NCI-H510A treated with DMSO at 0.1 percent for 48 hours (cell line): ENCODE measurements around the gene OR4F6.
"Not testable (repeated sequence)": the region's sequence is repeated elsewhere in the genome, so short reads cannot be mapped to it uniquely, and the experiment has no call there.

Experiments used
- DNase-seq: peaks from one replicate; lab custom pipeline; 2025; lab: John Stamatoyannopoulos, UW

The OR4F6 gene, protein sequence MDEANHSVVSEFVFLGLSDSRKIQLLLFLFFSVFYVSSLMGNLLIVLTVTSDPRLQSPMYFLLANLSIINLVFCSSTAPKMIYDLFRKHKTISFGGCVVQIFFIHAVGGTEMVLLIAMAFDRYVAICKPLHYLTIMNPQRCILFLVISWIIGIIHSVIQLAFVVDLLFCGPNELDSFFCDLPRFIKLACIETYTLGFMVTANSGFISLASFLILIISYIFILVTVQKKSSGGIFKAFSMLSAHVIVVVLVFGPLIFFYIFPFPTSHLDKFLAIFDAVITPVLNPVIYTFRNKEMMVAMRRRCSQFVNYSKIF

DNA sequence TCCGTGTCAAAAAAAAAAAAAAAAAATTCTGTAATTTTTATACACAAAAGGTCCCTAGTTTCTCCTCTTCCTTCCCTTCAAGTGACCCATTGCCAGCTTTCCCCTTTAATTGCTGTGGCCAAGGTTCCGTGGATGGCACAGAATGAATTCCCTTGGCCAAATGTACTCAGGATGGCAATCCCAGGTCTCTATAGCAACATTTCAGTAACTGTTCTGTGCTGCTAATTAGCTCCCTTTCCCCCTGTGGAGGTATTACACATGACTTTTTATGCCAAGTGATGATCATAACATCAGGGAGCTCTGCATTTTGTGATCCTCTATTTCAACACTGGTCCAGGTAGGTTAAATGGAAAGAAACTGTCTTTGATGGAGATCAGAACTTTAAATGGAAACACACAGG is at the start of gene OR4F6:
OR4F6 (plus strand) TSS at position 301 of the 400 bp plus-strand sequence. CDS start 2,211 bp downstream, outside the sequence.
- DNase-seq, result no peak

GRCh38 chr15:101764669-101765339 is 38.5 kb upstream of the OR4F6 start:
- DNase-seq, result not testable (repeated sequence)

DNA sequence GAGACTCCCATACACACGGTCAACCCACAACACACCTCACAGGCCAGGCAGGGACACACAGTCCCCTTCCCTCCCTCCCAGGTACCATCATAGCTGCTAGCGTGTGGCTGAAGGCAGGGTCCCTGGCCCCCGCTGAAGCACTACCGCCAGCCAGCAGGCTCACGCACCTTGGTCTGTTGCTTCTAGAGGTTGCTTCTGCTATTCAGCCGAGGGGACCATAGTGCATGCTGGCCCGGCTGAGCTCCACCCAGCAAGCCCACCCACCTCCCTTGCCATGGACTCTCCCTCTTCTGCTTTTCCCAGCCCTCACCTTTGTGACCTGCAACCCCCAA is 38.0 kb upstream of the OR4F6 start:
- DNase-seq, result not testable (repeated sequence)

- no peak for DNase-seq
Observed at GRCh38 chr15:101765772-101766456, 37.4 kb upstream of the OR4F6 start.

DNA sequence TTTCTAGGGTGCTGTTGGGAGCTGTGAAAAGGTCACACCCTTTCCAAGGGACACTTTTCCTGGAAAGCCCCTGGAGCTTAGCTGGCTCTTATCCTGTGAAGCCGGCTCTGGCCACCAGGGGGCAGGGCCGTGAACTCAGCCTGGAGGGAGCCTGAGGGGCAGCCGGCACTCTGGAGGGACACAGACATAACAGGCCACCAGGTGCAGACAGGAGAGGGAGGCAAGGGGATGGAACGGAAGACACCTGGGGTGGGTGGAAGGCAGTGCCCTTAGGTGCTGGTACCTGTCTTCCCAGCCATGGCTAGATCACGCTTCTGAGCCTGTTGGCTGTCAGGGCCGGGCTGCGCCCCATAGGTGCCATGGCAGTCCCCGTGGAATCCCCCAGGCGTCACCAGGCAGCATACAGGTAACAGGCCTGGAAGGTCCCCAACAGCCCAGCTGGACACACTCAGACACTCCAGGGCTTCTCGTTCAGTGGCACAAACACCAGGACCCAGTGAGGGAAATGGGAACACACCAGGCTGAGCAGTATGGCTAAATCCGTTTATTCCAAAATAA is 36.1 kb upstream of the OR4F6 start:
- DNase-seq, result not testable (repeated sequence)

DNA sequence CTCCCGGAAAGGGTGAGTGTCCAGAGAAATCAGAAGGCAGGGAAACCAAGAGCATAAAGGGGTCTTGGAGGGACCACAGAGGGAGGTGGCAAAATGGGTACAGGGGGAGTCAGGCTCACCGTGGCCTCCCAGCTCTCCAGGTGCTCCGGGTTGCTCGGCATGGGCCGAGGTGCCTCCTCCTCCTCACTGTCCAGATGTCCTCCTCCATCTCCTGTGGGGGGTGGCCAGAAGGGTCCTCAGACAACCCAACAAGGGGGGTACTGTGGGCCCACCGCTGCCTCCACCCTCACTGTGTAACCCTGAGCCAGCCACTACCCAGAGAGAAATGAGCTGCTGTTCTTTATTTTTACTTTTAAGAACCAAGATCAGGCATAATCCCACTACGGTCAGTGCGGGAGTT is 30.4 kb upstream of the OR4F6 start:
- DNase-seq, result no peak

DNA sequence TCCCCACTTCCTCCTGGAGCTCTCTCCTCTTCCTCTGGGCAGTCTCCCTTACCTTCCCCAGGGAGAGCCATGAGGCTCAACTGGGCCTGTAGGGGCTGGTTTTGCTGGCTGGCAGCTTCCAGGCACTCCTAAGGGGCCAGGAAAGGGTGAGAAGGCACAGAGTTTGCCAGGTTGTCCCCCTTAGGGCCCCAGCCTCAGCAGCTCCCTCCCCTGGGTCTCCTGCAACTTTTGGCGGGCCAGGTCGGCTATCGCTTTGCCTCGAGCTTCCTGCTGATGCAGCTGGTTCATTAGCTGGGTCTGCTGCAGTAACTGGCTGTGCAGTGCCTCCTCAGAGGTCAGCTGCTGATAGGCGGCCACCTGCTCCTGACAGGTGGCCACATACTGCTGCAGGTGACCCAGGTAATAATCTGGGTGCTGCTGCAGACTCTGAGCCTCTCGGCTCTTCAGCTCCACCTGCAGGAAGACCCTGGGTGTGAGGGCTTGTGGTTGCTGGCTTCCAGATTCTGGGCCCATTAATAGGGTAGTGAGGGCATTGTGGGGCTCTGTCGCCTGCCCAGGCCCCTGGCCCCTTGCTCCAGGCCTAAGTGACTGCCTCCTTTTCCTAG is 29.7 kb upstream of the OR4F6 start:
- DNase-seq, result no peak

DNA sequence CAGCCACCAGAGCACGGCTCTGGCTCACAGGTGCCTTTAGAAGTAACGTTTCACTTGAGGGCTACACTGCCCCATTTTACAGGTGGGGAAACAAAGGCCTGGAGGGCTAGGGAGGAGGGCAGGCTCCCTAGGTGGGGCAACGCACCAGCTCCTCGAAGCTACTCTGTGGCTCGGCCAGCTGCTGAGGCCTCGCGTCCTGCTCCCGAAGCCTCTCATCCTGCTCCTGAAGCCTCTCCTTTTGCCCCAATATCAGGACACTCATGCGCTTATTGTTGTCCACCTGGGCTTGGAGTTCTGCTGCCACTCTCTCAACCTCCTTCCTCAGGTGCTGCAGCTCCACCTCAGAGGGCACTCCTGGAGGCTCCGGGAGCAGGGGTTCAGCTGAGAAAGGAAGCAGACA is 28.2 kb upstream of the OR4F6 start:
- DNase-seq, result no peak

DNA sequence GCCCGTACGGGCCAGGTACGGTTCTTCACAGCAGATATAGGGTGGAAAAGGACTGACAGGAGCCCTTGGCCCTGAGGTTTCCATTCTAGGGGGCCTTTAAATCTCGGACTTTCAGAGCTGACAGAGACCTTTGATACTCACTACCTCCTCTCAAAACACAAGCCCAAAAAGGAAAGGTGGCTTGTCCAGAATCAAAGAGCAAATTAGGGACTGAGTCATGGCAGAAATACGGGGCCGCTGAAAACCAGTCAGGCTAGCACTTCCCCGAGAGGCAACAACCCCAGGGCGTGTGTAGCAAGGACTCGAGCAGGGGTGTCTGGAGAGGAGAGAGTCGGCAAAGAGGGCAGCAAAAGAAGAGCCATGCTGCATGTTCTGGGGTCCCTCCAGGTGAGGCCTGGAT is 24.7 kb upstream of the OR4F6 start:
- not testable (repeated sequence) for DNase-seq

- DNase-seq, result not testable (repeated sequence)
Observed at GRCh38 chr15:101780225-101780624, 23.1 kb upstream of the OR4F6 start.

- DNase-seq, result no peak
Observed at GRCh38 chr15:101781928-101782327, 21.4 kb upstream of the OR4F6 start.

GRCh38 chr15:101784644-101785043 is 18.7 kb upstream of the OR4F6 start:
- DNase-seq, result no peak

DNA sequence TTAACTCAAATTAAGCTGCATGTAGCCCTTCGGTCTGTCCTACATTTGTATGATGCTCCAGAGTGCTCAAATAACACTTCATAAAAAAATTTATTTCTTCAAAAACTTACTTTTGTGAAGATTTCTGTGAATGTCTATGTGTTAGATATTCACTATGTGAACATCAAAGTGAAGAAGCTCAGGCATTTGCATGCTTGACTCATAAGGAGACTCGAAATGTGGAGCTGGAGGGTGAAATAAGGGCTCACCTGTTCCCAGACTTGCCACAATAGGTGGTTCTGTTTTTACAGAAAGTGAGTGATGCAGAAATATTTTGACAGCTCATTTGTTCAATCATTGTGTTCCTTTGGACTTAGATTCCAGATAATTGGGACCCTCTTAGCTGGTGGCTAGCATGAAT is 16.9 kb upstream of the OR4F6 start:
- not testable (repeated sequence) for DNase-seq

- not testable (repeated sequence) for DNase-seq
Observed at GRCh38 chr15:101788001-101788400, 15.3 kb upstream of the OR4F6 start.

DNA sequence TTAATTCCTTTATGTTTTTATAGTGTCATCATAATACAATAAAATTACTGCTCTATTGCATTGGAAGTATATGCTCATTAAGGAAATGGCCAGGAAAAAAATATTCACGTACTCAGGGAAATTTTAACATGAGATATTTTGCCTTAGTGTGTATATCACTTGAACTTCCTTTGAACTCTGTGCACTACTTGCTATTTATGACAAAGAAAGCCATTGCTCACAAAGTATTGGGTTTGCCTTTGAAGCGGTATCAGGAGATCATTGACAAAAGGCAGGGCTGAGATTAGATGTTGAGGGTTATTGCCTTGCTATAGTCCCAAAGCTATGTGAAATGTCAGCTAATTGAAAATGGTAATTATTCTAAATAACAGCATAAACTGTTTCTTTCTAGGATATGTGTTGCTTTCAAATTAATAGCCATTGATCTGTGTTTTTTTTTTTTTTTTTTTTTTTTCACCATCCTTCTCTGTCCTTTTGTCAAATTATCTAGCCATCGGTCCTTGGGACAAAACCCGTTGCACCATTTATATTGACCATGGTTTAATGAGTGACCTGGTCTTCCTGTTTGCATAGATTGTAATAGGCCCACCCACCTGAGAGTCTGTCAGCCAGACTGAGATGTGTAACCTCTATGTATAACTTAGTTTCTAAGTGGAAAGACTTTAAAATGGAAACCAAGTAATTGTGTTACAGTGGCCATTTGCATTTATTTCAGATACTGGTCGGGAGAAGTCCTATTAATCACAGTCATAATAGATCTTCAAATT is 14.6 kb upstream of the OR4F6 start:
- DNase-seq, result not testable (repeated sequence)

DNA sequence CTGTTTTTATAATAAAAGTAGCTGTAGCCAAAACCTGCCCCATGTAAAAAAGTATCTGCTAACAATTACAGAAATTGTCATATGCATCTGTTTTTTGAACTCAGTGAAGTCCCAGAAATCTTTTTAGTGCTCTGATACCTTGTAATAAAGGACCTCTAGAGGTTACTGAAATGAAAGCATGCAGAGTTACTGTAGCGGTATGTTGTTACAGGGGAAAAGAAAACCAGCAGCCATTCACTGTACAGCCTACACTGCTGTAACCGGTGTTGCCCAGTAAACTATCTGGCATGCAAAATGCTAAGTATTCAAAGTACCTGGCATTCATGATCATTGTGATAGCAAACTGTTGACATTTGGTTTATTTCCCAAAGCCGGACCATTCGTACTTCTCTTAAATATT is 12.6 kb upstream of the OR4F6 start:
- not testable (repeated sequence) for DNase-seq

DNA sequence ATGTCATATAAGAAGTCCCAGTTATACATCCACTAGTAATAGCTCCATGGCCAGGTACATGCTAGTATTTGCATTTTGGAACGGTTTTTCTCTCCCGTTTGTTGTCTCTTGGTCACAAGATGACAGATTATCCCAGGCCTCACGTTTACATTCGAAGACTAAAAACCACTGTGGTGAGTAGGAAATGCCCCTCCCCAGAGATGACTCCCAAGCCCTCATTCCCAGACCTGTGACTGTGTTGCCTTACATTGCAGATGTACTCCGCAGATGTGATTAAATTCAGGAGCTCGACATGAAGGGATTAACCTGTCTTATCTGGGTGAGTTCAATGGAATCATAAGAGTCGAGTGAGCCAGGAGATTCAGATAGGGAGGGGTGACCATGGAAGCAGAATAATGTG is 9.3 kb upstream of the OR4F6 start:
- not testable (repeated sequence) for DNase-seq

- DNase-seq, result no peak
Observed at GRCh38 chr15:101795455-101795854, 7.9 kb upstream of the OR4F6 start.

GRCh38 chr15:101799665-101800064 is 3.6 kb upstream of the OR4F6 start:
- DNase-seq, result no peak

GRCh38 chr15:101801048-101801447 is 2.3 kb upstream of the OR4F6 start:
- DNase-seq, result no peak

DNA sequence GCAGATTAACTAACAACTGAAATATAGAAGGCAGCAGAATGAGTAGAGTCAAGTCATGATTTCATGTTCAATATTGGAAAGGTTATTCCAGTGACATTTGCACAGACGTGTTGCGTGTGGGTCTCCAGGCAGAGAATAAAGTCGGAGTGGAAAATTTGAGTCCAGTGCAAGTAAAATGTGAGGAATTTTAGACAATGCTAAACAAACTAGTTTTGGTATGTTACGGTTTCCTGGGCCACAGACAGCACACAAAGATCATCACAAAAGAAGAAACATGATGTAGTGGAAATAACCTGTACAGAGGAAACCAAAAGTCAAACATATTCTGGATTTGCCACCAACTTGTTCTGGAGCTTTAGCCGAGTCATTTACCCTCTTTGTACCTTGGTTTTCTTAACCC is 367 bp downstream of the OR4F6 start:
- no peak for DNase-seq

DNA sequence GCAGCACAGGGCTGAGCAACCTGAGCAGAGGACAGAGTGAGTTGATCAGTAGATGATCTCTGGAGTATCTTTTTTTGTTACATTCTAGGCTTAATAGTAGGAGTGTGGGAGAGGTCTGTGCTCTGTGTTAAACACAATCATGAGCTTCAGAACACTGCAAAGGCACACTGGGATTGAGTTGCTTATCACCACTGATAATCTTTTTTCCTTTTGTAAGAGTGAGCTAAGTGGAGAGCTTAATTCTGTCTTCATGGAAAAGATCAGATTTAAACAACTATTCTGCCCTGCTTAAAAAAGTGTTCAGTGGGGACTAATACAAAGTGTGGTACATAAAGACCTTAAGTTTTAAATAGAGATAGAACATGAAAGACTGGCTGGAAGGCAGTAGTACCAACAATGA is 1.1 kb downstream of the OR4F6 start:
- no peak for DNase-seq
